ENCODE measurements around the gene LAMB2. TPM values are rescaled to one million over a fixed set of nuclear protein-coding genes. Genes with fewer than 3 reads are reported as not detected.

Gene LAMB2
- total and polyA plus RNA-seq, 10 of the 15 experiments (the other 5 are each of a cell fraction or from before 2014, with no cell fraction given) = 0.13 to 3.2 (median 0.64) TPM; not detected in 3

- TF ChIP-seq, protein P1, sequence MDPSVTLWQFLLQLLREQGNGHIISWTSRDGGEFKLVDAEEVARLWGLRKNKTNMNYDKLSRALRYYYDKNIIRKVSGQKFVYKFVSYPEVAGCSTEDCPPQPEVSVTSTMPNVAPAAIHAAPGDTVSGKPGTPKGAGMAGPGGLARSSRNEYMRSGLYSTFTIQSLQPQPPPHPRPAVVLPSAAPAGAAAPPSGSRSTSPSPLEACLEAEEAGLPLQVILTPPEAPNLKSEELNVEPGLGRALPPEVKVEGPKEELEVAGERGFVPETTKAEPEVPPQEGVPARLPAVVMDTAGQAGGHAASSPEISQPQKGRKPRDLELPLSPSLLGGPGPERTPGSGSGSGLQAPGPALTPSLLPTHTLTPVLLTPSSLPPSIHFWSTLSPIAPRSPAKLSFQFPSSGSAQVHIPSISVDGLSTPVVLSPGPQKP (IDR thresholded peaks at IDR 0.05; ENCODE audit: low read depth, low read length) = no peak
Measured at GRCh38 chr3:49098429-49098828, 34.4 kb downstream of the LAMB2 start (continued).

GRCh38 chr3:49093853-49094767 is 38.7 kb downstream of the LAMB2 start, which contains the start of gene QRICH1:
QRICH1 (minus strand) TSS chr3:49094071; CDS start chr3:49077017, 17,054 bp downstream.
- Histone ChIP-seq H3K9ac (ENCODE audit: control insufficient read depth, insufficient read depth, low read length) (peak within 1 kb of the TSS; percentile 92), H3K9me3 (replicated peaks; ENCODE audit: control insufficient read depth, insufficient read depth, low read length) (no peaks in the 10 kb centered on the region), H3K4me3 (peak within 1 kb of the TSS; percentile 96), H2AFZ (ENCODE audit: control insufficient read depth, low read depth, low read length) (peak within 1 kb of the TSS; percentile 86), H4K20me1 (ENCODE audit: control insufficient read depth, insufficient read depth) (no peaks in the 10 kb centered on the region; the same call in 1 of the 2 replicates), H3K27ac (ENCODE audit: control insufficient read depth, insufficient read depth) (peak within 1 kb of the TSS; percentile 91), H3K27me3 (replicated peaks in 1 of 2; ENCODE audit: control insufficient read depth in 2 of 2, insufficient read depth in 2 of 2, low read length in 1 of 2) (no peaks in the 10 kb centered on the region), H3K4me2 (ENCODE audit: control insufficient read depth, insufficient read depth) (peak within 1 kb of the TSS; percentile 96), H3K36me3 (ENCODE audit: control insufficient read depth in 2 of 2, insufficient read depth in 2 of 2, low read length in 1 of 2) (peaks cover 9% of the 10 kb centered on the region in 2 experiments), H3K4me1 (ENCODE audit: control insufficient read depth, insufficient read depth, low read length) (peaks cover 11% of the 10 kb centered on the region), H3K79me2 (ENCODE audit: control insufficient read depth, insufficient read depth, low read length) (peaks cover 38% of the 10 kb centered on the region)
- WGBS (ENCODE audit: insufficient coverage, insufficient replicate concordance, low lambda C conversion rate, missing lambda C conversion rate) = under 1% methylated on average over 47 of the region's 65 CpGs
- SMC1A ChIA-PET (ENCODE audit: uncharacterized antibody, unreplicated experiment) = interaction anchor here (0.6 to 3.5 kb wide), 10 partner anchors 8 to 376 kb away, joined by 3 to 20 read pairs (median 4); partner anchors contain the start of genes DAG1, P4HTM, QARS1 and USP19
- peak; percentile 96 for FAIRE-seq
- intact Hi-C loops (cut with micrococcal nuclease; ENCODE audit: unreplicated experiment) (loop anchor here (2.0 to 10.0 kb wide), 4 partner anchors 65 to 321 kb away; partner anchors contain the start of genes IMPDH2, RHOA and TCTA), in situ Hi-C loops (cut with MboI) (no loop called here)
- RAD21 ChIA-PET (ENCODE audit: unreplicated experiment) = interaction anchor here (0.6 to 3.2 kb wide), 13 partner anchors 10 to 376 kb away, joined by 3 to 22 read pairs (median 6); partner anchors contain the start of genes DAG1, IMPDH2, NDUFAF3 and P4HTM
- ATAC-seq = peak; percentile 92
- DNase-seq (ENCODE audit: low read depth, low spot score) = peak; percentile 90
- CTCF ChIA-PET = interaction anchor here (0.5 to 4.2 kb wide), 21 partner anchors 8 to 835 kb away, joined by 3 to 41 read pairs (median 4); partner anchors contain the start of genes MON1A, NDUFAF3, P4HTM and QARS1
- POLR2A ChIA-PET = interaction anchor here (0.5 to 4.3 kb wide), 23 partner anchors 11 to 1150 kb away, joined by 3 to 29 read pairs (median 5); partner anchors contain the start of genes CELSR3, DALRD3, IMPDH2 and NDUFAF3
- no TSS peak for BruUV-seq (replicated peaks)
- TF ChIP-seq WRNIP1 (IDR thresholded peaks at IDR 0.05; ENCODE audit: borderline replicate concordance, low read depth, low read length) = peak; percentile 100
- no peak for TF ChIP-seq JUND (IDR thresholded peaks at IDR 0.05; ENCODE audit: low read depth, low read length)
- TF ChIP-seq SIX5 (IDR thresholded peaks at IDR 0.05; ENCODE audit: low read depth, low read length, severe bottlenecking) = peak; percentile 40
- peak; percentile 94 for TF ChIP-seq NKRF (conservative IDR thresholded peaks at IDR 0.05)
- no peak for TF ChIP-seq JUNB (IDR thresholded peaks at IDR 0.05)
- TF ChIP-seq USF1 (IDR thresholded peaks at IDR 0.05; ENCODE audit: borderline replicate concordance, extremely low read length, insufficient read depth, low read depth, low read length) = no peak
- no peak for TF ChIP-seq MYC (IDR thresholded peaks at IDR 0.05; ENCODE audit: insufficient read depth, insufficient read length, insufficient replicate concordance, low read length, severe bottlenecking)
- no peak for TF ChIP-seq ZNF384 (IDR thresholded peaks at IDR 0.05; ENCODE audit: borderline replicate concordance, low read depth, low read length)
- TF ChIP-seq, protein P2, sequence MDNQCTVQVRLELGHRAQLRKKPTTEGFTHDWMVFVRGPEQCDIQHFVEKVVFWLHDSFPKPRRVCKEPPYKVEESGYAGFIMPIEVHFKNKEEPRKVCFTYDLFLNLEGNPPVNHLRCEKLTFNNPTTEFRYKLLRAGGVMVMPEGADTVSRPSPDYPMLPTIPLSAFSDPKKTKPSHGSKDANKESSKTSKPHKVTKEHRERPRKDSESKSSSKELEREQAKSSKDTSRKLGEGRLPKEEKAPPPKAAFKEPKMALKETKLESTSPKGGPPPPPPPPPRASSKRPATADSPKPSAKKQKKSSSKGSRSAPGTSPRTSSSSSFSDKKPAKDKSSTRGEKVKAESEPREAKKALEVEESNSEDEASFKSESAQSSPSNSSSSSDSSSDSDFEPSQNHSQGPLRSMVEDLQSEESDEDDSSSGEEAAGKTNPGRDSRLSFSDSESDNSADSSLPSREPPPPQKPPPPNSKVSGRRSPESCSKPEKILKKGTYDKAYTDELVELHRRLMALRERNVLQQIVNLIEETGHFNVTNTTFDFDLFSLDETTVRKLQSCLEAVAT (IDR thresholded peaks at IDR 0.05) = peak; percentile 80
- TF ChIP-seq PML (IDR thresholded peaks at IDR 0.05; ENCODE audit: low read length) = 0 out of 2 replicates have a peak, but pooled peaks have one; percentile 46
- no peak; the same call in 1 of the 2 replicates for TF ChIP-seq TCF3 (IDR thresholded peaks at IDR 0.05; ENCODE audit: borderline replicate concordance, insufficient read depth, low read depth, low read length)
- peak; percentile 72 for TF ChIP-seq KLF5 (IDR thresholded peaks at IDR 0.05; ENCODE audit: partially characterized antibody)
